ENCODE data around the gene C1orf56. TPM values are rescaled to one million over a fixed set of nuclear protein-coding genes. Genes with fewer than 3 reads are reported as not detected.

The C1orf56 gene
- total RNA-seq, 1 experiment from 2014 or later = 2.9 TPM

GRCh38 chr1:151059109-151060006, 11.8 kb downstream of the C1orf56 start, which contains the start of gene CDC42SE1:
Gene CDC42SE1 (minus strand): TSS chr1:151059622. CDS start chr1:151055730, 3,892 bp downstream.
- Histone ChIP-seq H3K4me1 (ENCODE audit: insufficient read depth, low read length, poor library complexity, severe bottlenecking) (peaks cover 16% of the 10 kb centered on the region), H3K27me3 (replicated peaks; ENCODE audit: insufficient read depth, low read depth, low read length, poor library complexity) (no peaks in the 10 kb centered on the region), H3K4me3 (ENCODE audit: low read depth, low read length, poor library complexity, severe bottlenecking) (peak within 1 kb of the TSS; percentile 99), H3K36me3 (ENCODE audit: insufficient read depth, low read length, poor library complexity, severe bottlenecking) (peaks cover 31% of the 10 kb centered on the region), H3K9me3 (ENCODE audit: low read depth, low read length, poor library complexity, severe bottlenecking) (no peaks in the 10 kb centered on the region), H3K27ac (ENCODE audit: low read depth, low read length, poor library complexity, severe bottlenecking) (peak within 1 kb of the TSS; percentile 95)
- no TSS peak for BruUV-seq (replicated peaks)
- peak; percentile 94 for DNase-seq (ENCODE audit: low spot score)
- intact Hi-C loops (cut with micrococcal nuclease; ENCODE audit: unreplicated experiment) = loop anchor here (1.0 kb wide), 1 partner anchor 11 kb away; the partner anchor contains the start of gene GABPB2
- no peak for TF ChIP-seq EZH2 (IDR thresholded peaks at IDR 0.05; ENCODE audit: borderline replicate concordance, low read depth, low read length, poor library complexity, severe bottlenecking)
- peak; percentile 77 for TF ChIP-seq CTCF (conservative IDR thresholded peaks at IDR 0.05; ENCODE audit: low read depth, low read length)
- CTCF ChIA-PET = interaction anchor here (0.6 to 1.0 kb wide), 3 partner anchors 11 to 32 kb away, joined by 4 to 7 read pairs (median 6); no protein-coding TSS in a partner anchor
- POLR2A ChIA-PET (ENCODE audit: low non-redundant PET) = no interaction called here

- DNase-seq (ENCODE audit: low spot score) = peak; percentile 96
- ChIA-PET POLR2A (ENCODE audit: low non-redundant PET) (no interaction called here), CTCF (interaction anchor here (1.0 kb wide), 1 partner anchor 12 kb away, joined by 4 read pairs; no protein-coding TSS in a partner anchor)
- no TSS peak for BruUV-seq (replicated peaks)
- TF ChIP-seq EZH2 (IDR thresholded peaks at IDR 0.05; ENCODE audit: borderline replicate concordance, low read depth, low read length, poor library complexity, severe bottlenecking) (no peak), CTCF (conservative IDR thresholded peaks at IDR 0.05; ENCODE audit: low read depth, low read length) (no peak; the same call in 1 of the 2 replicates)
- intact Hi-C loops (cut with micrococcal nuclease; ENCODE audit: unreplicated experiment) = loop anchor here (1.0 kb wide), 1 partner anchor 10 kb away; the partner anchor contains the start of gene GABPB2
- Histone ChIP-seq H3K36me3 (ENCODE audit: insufficient read depth, low read length, poor library complexity, severe bottlenecking) (peaks cover 24% of the 10 kb centered on the region), H3K9me3 (ENCODE audit: low read depth, low read length, poor library complexity, severe bottlenecking) (no peaks in the 10 kb centered on the region), H3K27me3 (replicated peaks; ENCODE audit: insufficient read depth, low read depth, low read length, poor library complexity) (no peaks in the 10 kb centered on the region), H3K4me3 (ENCODE audit: low read depth, low read length, poor library complexity, severe bottlenecking) (peak within 1 kb of the TSS; percentile 99), H3K27ac (ENCODE audit: low read depth, low read length, poor library complexity, severe bottlenecking) (peak within 1 kb of the TSS; percentile 95), H3K4me1 (ENCODE audit: insufficient read depth, low read length, poor library complexity, severe bottlenecking) (peaks cover 24% of the 10 kb centered on the region)
These were observed 12.6 kb downstream of the C1orf56 start, which contains the start of gene MLLT11 for GRCh38 chr1:151060007-151060656. Gene MLLT11 (plus strand): TSS chr1:151060397. CDS start chr1:151067225, 6,828 bp downstream.

GRCh38 chr1:151060657-151061421, 13.3 kb downstream of the C1orf56 start:
- intact Hi-C loops (cut with micrococcal nuclease; ENCODE audit: unreplicated experiment) = loop anchor here (1.0 kb wide), 1 partner anchor 9 kb away; the partner anchor contains the start of gene GABPB2
- CTCF ChIA-PET = interaction anchor here (1.0 to 1.5 kb wide), 2 partner anchors 13 to 39 kb away, joined by 4 to 5 read pairs; no protein-coding TSS in a partner anchor

More at GRCh38 chr1:151060657-151061421, 13.3 kb downstream of the C1orf56 start:
- H3K9me3 ChIP-seq (ENCODE audit: low read depth, low read length, poor library complexity, severe bottlenecking) = no peaks in the 10 kb centered on the region
- POLR2A ChIA-PET (ENCODE audit: low non-redundant PET) = no interaction called here
- H3K27ac ChIP-seq (ENCODE audit: low read depth, low read length, poor library complexity, severe bottlenecking) = peak overlapping the region; percentile 95
- peak; percentile 67 for DNase-seq (ENCODE audit: low spot score)
- peak overlapping the region; percentile 99 for H3K4me3 ChIP-seq (ENCODE audit: low read depth, low read length, poor library complexity, severe bottlenecking)
- BruUV-seq (replicated peaks) = TSS peak; percentile 64
- no peak for TF ChIP-seq CTCF (conservative IDR thresholded peaks at IDR 0.05; ENCODE audit: low read depth, low read length)
- no peak for TF ChIP-seq EZH2 (IDR thresholded peaks at IDR 0.05; ENCODE audit: borderline replicate concordance, low read depth, low read length, poor library complexity, severe bottlenecking)
- H3K36me3 ChIP-seq (ENCODE audit: insufficient read depth, low read length, poor library complexity, severe bottlenecking) = peaks cover 19% of the 10 kb centered on the region
- H3K27me3 ChIP-seq (replicated peaks; ENCODE audit: insufficient read depth, low read depth, low read length, poor library complexity) = no peaks in the 10 kb centered on the region
- peaks cover 24% of the 10 kb centered on the region for H3K4me1 ChIP-seq (ENCODE audit: insufficient read depth, low read length, poor library complexity, severe bottlenecking)
